IMR-90 (cell line): ENCODE measurements around the gene PARD3. TPM values are rescaled to one million over a fixed set of nuclear protein-coding genes. Genes with fewer than 3 reads are reported as not detected.

ENCODE experiments used
- ATAC-seq: fragments of 200-7000 bp; cut with Tn5 transposase; 2 replicates; pipeline ENCODE4 v1.9.1; 2020; ENCODE audit warnings: low read depth, mild to moderate bottlenecking, moderate library complexity
- BruUV-seq: library from RNA; stranded (reverse); fragments of 400-500 nt; replicated peaks from 2 replicates; lab custom pipeline; 2021; lab: Mats Ljungman, UMichigan
- CTCF ChIA-PET: fragments of 300-600 bp; formaldehyde crosslinking; extraction: SDS; loops from one replicate; lab custom pipeline; 2021; ENCODE audit warnings: antibody characterized with exemption; lab: Yijun Ruan, JAX
- POLR2A ChIA-PET: fragments of 300-600 bp; sonication (Branson Sonifier 250); formaldehyde crosslinking; loops from one replicate; lab custom pipeline; 2022; ENCODE audit warnings: antibody characterized with exemption; ENCODE audit not compliant: unreplicated experiment; lab: Charles Lee
- DNase-seq: peaks from one replicate; pipeline ENCODE4 v3.0.0; 2013
- H2AFZ ChIP-seq: replicated peaks from 2 replicates; pipeline ENCODE3; 2013; ENCODE audit warnings: low read length, mild to moderate bottlenecking; ENCODE audit not compliant: poor library complexity
- H2AK5ac ChIP-seq: 2 replicates; pipeline ENCODE4 v1.6.1; 2013; ENCODE audit warnings: low read depth, low read length, inconsistent platforms
- H2AK9ac ChIP-seq: replicated peaks from 2 replicates; pipeline ENCODE3; 2013; ENCODE audit warnings: mild to moderate bottlenecking, low read depth, low read length, moderate library complexity; ENCODE audit not compliant: poor library complexity
- H2BK120ac ChIP-seq: 2 replicates; pipeline ENCODE4 v1.6.1; 2013; ENCODE audit warnings: low read depth, low read length, inconsistent platforms
- H2BK15ac ChIP-seq: 3 replicates; pipeline ENCODE4 v1.6.1; 2013; ENCODE audit warnings: low read depth, low read length, inconsistent platforms
- H2BK20ac ChIP-seq: 2 replicates; pipeline ENCODE4 v1.6.1; 2013; ENCODE audit warnings: low read depth, mild to moderate bottlenecking, inconsistent platforms, low read length, moderate library complexity
- H2BK5ac ChIP-seq: 2 replicates; pipeline ENCODE4 v1.6.1; 2013; ENCODE audit warnings: mild to moderate bottlenecking, low read depth, low read length, inconsistent platforms; ENCODE audit not compliant: poor library complexity, severe bottlenecking
- H3K14ac ChIP-seq: replicated peaks from 2 replicates; pipeline ENCODE4 v1.6.1; 2013; ENCODE audit warnings: low read depth, low read length, inconsistent platforms
- H3K18ac ChIP-seq: 2 replicates; pipeline ENCODE4 v1.6.1; 2013; ENCODE audit warnings: low read depth, low read length, control low read depth
- H3K23ac ChIP-seq: 2 replicates; pipeline ENCODE4 v1.6.1; 2013; ENCODE audit warnings: low read depth, low read length, inconsistent platforms
- H3K27ac ChIP-seq: 2 replicates; pipeline ENCODE4 v1.5.1; 2013; ENCODE audit warnings: mild to moderate bottlenecking, control low read depth, low read length; ENCODE audit not compliant: insufficient read depth
- H3K27me3 ChIP-seq: 2 replicates; pipeline ENCODE4 v1.6.1; 2013; ENCODE audit warnings: low read length; ENCODE audit not compliant: control insufficient read depth, insufficient read depth
- H3K36me3 ChIP-seq: 2 replicates; pipeline ENCODE4 v1.6.1; 2013; ENCODE audit warnings: low read length, mixed read lengths; ENCODE audit not compliant: control insufficient read depth, insufficient read depth
- H3K4ac ChIP-seq: 2 replicates; pipeline ENCODE4 v1.6.1; 2013; ENCODE audit warnings: low read depth, low read length, inconsistent platforms
- H3K4me1 ChIP-seq: 2 replicates; pipeline ENCODE4 v1.6.1; 2013; ENCODE audit warnings: low read length, mixed read lengths; ENCODE audit not compliant: control insufficient read depth, insufficient read depth
- H3K4me2 ChIP-seq: 2 replicates; pipeline ENCODE4 v1.6.1; 2013; ENCODE audit warnings: low read depth, mild to moderate bottlenecking, control low read depth, low read length, moderate library complexity
- H3K4me3 ChIP-seq: 2 replicates; pipeline ENCODE4 v1.5.1; 2013; ENCODE audit warnings: low read depth, mild to moderate bottlenecking, control low read depth, low read length, moderate library complexity; ENCODE audit not compliant: insufficient read depth
- H3K56ac ChIP-seq: 2 replicates; pipeline ENCODE4 v1.6.1; 2013; ENCODE audit warnings: low read length, inconsistent platforms; ENCODE audit not compliant: insufficient read depth; ENCODE audit errors: extremely low read depth
- H3K79me1 ChIP-seq, 2 experiments: 2 replicates each; pipeline ENCODE4 v1.6.1; 2013; ENCODE audit warnings: low read length in 2 of 2, inconsistent platforms in 1 of 2, low read depth in 1 of 2
- H3K9ac ChIP-seq: 2 replicates; pipeline ENCODE4 v1.6.1; 2013; ENCODE audit warnings: low read depth, low read length, control low read depth
- H3K9me1 ChIP-seq: 2 replicates; pipeline ENCODE4 v1.6.1; 2013; ENCODE audit warnings: low read length, inconsistent platforms; ENCODE audit not compliant: insufficient read depth
- H3K9me3 ChIP-seq: 2 replicates; pipeline ENCODE4 v1.6.1; 2013; ENCODE audit warnings: low read length; ENCODE audit not compliant: control insufficient read depth, insufficient read depth
- H4K20me1 ChIP-seq: 2 replicates; pipeline ENCODE4 v1.6.1; 2013; ENCODE audit warnings: low read length, inconsistent platforms; ENCODE audit not compliant: insufficient read depth
- H4K5ac ChIP-seq: 2 replicates; pipeline ENCODE4 v1.6.1; 2013; ENCODE audit warnings: mild to moderate bottlenecking, low read depth, low read length, control low read depth
- H4K8ac ChIP-seq, 2 experiments: 2 replicates each; pipeline ENCODE4 v1.6.1; 2013; ENCODE audit warnings: low read depth in 2 of 2, low read length in 2 of 2, control low read depth in 1 of 2, inconsistent platforms in 1 of 2
- H4K91ac ChIP-seq: 2 replicates; pipeline ENCODE4 v1.6.1; 2013; ENCODE audit warnings: low read depth, low read length, inconsistent platforms; ENCODE audit not compliant: insufficient read depth
- ELK1 ChIP-seq: fragments of 150-350 bp; IDR thresholded peaks from 2 replicates; pipeline ENCODE4 v1.6.1; 2016; ENCODE audit warnings: low read depth, mild to moderate bottlenecking, low read length, moderate library complexity, borderline replicate concordance
- MAFK ChIP-seq: IDR thresholded peaks from 2 replicates; pipeline ENCODE4 v1.6.1; 2012; ENCODE audit warnings: low read depth, low read length, improper control_type of control experiment
- MAZ ChIP-seq: IDR thresholded peaks from 2 replicates; pipeline ENCODE4 v1.6.1; 2012; ENCODE audit warnings: low read depth, mild to moderate bottlenecking, low read length, improper control_type of control experiment, moderate library complexity, borderline replicate concordance
- MXI1 ChIP-seq: IDR thresholded peaks from 2 replicates; pipeline ENCODE4 v1.6.1; 2012; ENCODE audit warnings: low read depth, mild to moderate bottlenecking, low read length, moderate library complexity, borderline replicate concordance
- NFE2L2 ChIP-seq: fragments of 150-350 bp; IDR thresholded peaks from 2 replicates; pipeline ENCODE4 v1.6.1; 2016; ENCODE audit warnings: low read depth, mild to moderate bottlenecking, low read length
- RCOR1 ChIP-seq: IDR thresholded peaks from 2 replicates; pipeline ENCODE4 v1.6.1; 2012; ENCODE audit warnings: mild to moderate bottlenecking, low read length, improper control_type of control experiment; ENCODE audit not compliant: insufficient replicate concordance
- WGBS, 2 experiments: methylation state at CpG; one replicate each; pipeline versions ENCODE4 v1.1.5 to v1.1.7; 2013; ENCODE audit warnings: missing lambda C conversion rate in 2 of 2; ENCODE audit not compliant: insufficient read length in 1 of 2; ENCODE audit errors: extremely low coverage in 2 of 2; 5-methylcytosine and 5-hydroxymethylcytosine counted together
- dilution Hi-C: fragments of 300-500 bp; cut with HindIII; formaldehyde crosslinking; loops from one replicate; pipeline ENCODE4 v1.14.3; 2018; ENCODE audit warnings: low sequenced_read_pairs; ENCODE audit not compliant: unreplicated experiment
- in situ Hi-C: fragments of 300-500 bp; cut with MboI; formaldehyde crosslinking; loops from 3 replicates; pipeline ENCODE4 v1.14.3; 2019; ENCODE audit warnings: low sequenced_read_pairs, inconsistent platforms, mixed read lengths
- intact Hi-C: fragments of 100-400 bp; cut with micrococcal nuclease; formaldehyde crosslinking; loops from 2 replicates; pipeline ENCODE4 v1.10.0; 2022
- polyA plus RNA-seq, 3 experiments: library from polyadenylated mRNA; depleted of rRNA; stranded (reverse); fragments of >200 nt; gene quantifications; 2 replicates each; pipeline ENCODE4 v1.2.3, GENCODE V29; 2012; ENCODE audit warnings: low replicate concordance in 1 of 3
- total RNA-seq: library from RNA; depleted of rRNA; stranded (reverse); fragments of >200 nt; gene quantifications from 2 replicates; pipeline ENCODE4 v1.2.3, GENCODE V29; 2012
- TF ChIP-seq, protein P1 (sequence below): fragments of 150-350 bp; IDR thresholded peaks from 2 replicates; pipeline ENCODE4 v1.6.1; 2017; ENCODE audit warnings: mild to moderate bottlenecking, antibody characterized with exemption, low read length, low read depth

Gene PARD3
- total and polyA plus RNA-seq, 2 of the 4 experiments (the other 2 are of a cell fraction) = 14.6 to 37.5 TPM

DNA sequence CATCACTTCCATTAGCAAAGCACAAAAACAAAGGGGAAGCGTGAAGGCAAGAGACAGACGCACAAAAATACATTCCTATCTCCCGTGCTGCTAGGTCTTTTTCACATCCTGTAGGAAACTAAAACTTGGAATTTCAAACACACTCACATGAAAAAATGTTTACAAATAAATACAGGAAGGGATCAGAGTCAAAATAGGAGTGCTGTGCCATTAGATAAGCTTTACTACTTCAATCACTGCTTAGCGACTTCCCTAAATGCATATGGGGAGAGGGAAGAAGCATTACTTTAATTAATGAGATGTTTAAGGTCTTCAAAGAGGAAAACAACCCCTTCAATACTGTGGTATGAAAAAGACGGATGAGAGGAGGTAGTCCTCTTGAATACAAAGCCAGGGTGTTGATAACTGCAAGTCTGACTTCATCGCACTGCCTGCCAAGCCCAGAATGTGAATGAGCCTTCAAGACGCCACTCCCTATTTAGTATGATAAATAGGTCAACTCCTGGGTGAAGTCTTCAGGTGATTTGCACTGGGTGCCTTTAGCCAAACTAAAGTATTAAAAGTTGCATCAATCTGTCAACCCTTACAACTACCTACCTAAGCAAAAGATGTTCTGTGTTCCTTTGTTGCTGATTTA, 13.9 kb downstream of the PARD3 start:
- Histone ChIP-seq H3K18ac (no peak overlapping the region), H3K4me1 (no peaks in the 10 kb centered on the region; the same call in 1 of the 2 replicates), H4K20me1 (peaks cover 15% of the 10 kb centered on the region), H3K56ac (no peak overlapping the region), H3K4ac (no peak overlapping the region), H3K23ac (no peak overlapping the region), H3K27me3 (no peaks in the 10 kb centered on the region), H2AFZ (no peak overlapping the region), H3K9ac (no peak overlapping the region), H3K14ac (no peak overlapping the region), H3K4me2 (no peak overlapping the region; the same call in 1 of the 2 replicates), H2BK5ac (no peak overlapping the region), H3K27ac (no peak overlapping the region), H2AK9ac (no peak overlapping the region), H2BK120ac (no peak overlapping the region), H2BK20ac (no peak overlapping the region), H3K4me3 (no peak overlapping the region), H3K9me3 (no peaks in the 10 kb centered on the region), H3K9me1 (no peaks in the 10 kb centered on the region; the same call in 1 of the 2 replicates), H4K8ac (no peak overlapping the region), H2AK5ac (no peak overlapping the region), H3K79me1 (peaks cover 15 to 56% of the 10 kb centered on the region in 2 experiments), H2BK15ac (no peak overlapping the region), H4K5ac (no peak overlapping the region), H3K36me3 (peaks cover 4% of the 10 kb centered on the region), H4K91ac (no peak overlapping the region)
- DNase-seq (no peak), ATAC-seq (no peak)
- dilution Hi-C loops (no loop called here), intact Hi-C loops (loop anchor here (5.0 kb wide), 1 partner anchor 44 kb away; no protein-coding TSS in a partner anchor), in situ Hi-C loops (no loop called here)
- POLR2A ChIA-PET = no interaction called here
- no TSS peak for BruUV-seq
- CTCF ChIA-PET = interaction anchor here (1.0 kb wide), 1 partner anchor 38 kb away, joined by 3 read pairs; no protein-coding TSS in a partner anchor
- WGBS, 2 experiments = no CpG with 5 or more reads among the region's 7 CpGs
- TF ChIP-seq, protein P1, sequence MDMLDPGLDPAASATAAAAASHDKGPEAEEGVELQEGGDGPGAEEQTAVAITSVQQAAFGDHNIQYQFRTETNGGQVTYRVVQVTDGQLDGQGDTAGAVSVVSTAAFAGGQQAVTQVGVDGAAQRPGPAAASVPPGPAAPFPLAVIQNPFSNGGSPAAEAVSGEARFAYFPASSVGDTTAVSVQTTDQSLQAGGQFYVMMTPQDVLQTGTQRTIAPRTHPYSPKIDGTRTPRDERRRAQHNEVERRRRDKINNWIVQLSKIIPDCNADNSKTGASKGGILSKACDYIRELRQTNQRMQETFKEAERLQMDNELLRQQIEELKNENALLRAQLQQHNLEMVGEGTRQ = no peak
- TF ChIP-seq NFE2L2 (no peak), ELK1 (no peak), MAFK (no peak), RCOR1 (no peak), MAZ (no peak), MXI1 (no peak)
